Effector memory CD4-positive, alpha-beta T cell (primary cell): ENCODE data around the gene PYGM.

Source experiments
- DNase-seq, 3 donors: peaks; one replicate each; pipeline ENCODE4 v3.0.0-alpha.2; 2020
- H3K27ac ChIP-seq: 2 replicates; pipeline ENCODE4 v1.7.0; 2013; ENCODE audit warnings: mild to moderate bottlenecking, low read length, moderate library complexity; ENCODE audit not compliant: insufficient read depth, poor library complexity, severe bottlenecking
- H3K27me3 ChIP-seq: replicated peaks from 2 replicates; pipeline ENCODE4 v1.7.0; 2013; ENCODE audit warnings: mild to moderate bottlenecking, low read length; ENCODE audit not compliant: insufficient read depth, control insufficient read depth, poor library complexity, severe bottlenecking
- H3K36me3 ChIP-seq: 2 replicates; pipeline ENCODE4 v1.7.0; 2013; ENCODE audit warnings: mild to moderate bottlenecking, low read length, moderate library complexity; ENCODE audit not compliant: control insufficient read depth, insufficient read depth
- H3K4me1 ChIP-seq: 2 replicates; pipeline ENCODE4 v1.7.0; 2013; ENCODE audit warnings: low read length, mild to moderate bottlenecking; ENCODE audit not compliant: control insufficient read depth, insufficient read depth, poor library complexity, severe bottlenecking
- H3K4me3 ChIP-seq: 2 replicates; pipeline ENCODE4 v1.7.0; 2013; ENCODE audit warnings: low read length, low read depth, mild to moderate bottlenecking; ENCODE audit not compliant: insufficient read depth, poor library complexity, severe bottlenecking
- H3K9me3 ChIP-seq: 2 replicates; pipeline ENCODE4 v1.7.0; 2013; ENCODE audit warnings: mild to moderate bottlenecking, low read length, moderate library complexity; ENCODE audit not compliant: control insufficient read depth

Gene PYGM

DNA sequence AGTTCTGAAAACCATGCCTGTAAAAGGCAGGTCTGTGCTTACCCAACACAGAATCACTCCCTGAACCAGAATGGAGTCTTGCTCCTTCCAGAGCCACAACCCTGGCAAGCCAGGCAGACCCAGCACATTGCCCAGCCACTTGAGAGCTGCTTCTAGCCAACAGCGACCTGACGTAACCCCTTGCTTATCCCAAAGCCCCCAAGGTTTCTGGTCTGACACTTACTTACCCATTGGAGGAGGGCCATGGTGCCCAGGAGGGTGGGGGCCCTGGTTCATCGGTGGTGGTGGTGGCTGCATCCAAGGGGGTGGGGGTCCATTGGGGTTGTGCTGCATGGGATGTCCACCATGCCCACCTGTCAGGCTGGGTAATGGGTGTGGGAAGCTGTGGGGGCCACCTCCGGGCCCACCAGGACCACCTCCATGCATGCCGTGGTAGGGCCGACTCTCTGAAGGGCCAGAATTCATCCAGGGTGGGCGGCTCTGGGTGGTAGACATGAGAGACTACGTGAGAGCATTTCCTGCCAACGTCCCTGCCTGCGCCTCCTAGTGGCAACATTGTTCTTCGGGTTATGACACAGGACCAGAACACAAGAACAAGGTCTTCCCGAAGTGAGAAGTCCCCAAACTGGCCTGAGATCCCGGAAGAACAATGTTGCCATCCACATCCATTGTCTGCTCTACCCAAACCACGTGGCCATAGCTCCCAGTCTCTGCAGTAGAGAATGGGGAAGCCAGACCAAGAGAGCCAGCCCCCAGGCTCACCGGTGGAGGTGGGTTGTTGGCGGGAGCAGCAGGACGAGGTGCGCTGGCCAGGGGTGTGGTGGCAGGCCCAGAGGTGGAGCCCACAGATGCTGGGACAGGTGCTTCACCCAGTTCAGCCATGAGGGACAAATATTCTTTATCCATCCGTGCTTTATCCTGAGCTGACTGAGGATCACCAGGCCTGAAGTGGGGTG is 7.8 kb upstream of the PYGM start:
- Histone ChIP-seq H3K27ac (peak overlapping the region; percentile 41), H3K4me1 (peaks cover 61% of the 10 kb centered on the region), H3K27me3 (no peaks in the 10 kb centered on the region), H3K4me3 (no peak overlapping the region), H3K36me3 (peaks cover 84% of the 10 kb centered on the region), H3K9me3 (no peaks in the 10 kb centered on the region)
- DNase-seq, result peak; percentile 57 to 77 (median 63)

DNA sequence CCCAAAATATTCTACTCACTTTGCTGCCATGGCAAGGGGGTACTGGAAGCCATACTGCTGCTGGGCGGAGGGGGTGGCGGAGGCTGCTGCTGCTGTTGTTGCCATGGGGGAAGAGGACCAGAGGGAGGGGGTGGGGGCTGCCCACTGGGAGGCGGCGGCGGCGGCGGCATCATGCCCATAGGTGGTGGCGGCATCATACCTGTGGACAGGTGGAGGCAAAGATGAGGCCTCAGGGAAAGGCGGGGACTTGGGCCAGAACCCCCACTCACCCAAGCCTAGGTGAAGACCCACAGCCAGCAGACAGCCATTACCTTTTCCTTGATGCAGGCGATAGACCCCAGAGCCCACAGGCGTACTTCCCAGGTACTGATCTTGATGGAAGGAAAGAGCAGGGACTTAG is 7.1 kb upstream of the PYGM start:
- H3K9me3 ChIP-seq, result no peaks in the 10 kb centered on the region
- peak overlapping the region; percentile 41 for H3K27ac ChIP-seq
- H3K4me1 ChIP-seq, result peaks cover 66% of the 10 kb centered on the region
- peaks cover 82% of the 10 kb centered on the region for H3K36me3 ChIP-seq
- no peak overlapping the region for H3K4me3 ChIP-seq
- DNase-seq, result no peak
- H3K27me3 ChIP-seq, result no peaks in the 10 kb centered on the region

DNA sequence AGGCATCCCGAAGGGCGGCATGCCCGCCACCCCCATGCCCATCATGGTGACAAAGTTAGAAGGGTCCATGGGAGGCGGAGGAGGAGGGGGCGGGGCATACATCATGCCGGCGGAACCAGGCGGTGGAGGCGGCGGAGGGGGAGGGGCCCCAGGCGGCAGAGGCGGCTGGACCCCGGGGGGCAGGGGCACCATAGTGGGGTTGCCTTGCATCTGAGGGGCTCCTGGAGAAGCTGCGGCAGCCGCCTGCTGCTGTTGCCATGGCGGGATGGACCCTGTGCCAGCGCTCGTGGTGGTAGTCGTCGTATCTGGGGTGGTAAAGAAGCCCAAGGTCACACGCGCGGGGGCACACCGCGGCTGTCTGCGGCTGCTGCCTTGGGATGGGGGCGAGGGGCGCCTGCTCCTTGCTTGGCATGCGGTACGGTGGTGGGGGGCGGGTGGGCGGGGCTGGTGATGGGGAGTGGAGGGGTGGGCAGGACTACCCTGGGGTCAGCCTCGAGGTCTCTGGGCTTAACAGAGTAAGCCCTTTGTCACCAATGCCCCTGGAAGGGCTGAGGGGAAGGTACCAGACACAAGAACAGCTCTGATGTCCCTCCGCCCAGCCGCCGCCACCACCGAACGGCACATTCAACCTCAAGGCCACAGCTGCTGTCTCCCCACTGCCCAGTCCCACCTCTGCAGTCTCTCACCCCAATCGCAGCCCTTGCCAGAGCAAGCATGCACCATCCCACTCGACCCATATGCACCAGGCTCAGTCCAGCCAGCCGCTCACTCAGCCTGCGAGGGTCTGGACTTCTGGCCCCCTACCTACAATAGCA is 6.3 kb upstream of the PYGM start:
- Histone ChIP-seq H3K27me3 (no peaks in the 10 kb centered on the region), H3K9me3 (no peaks in the 10 kb centered on the region), H3K4me1 (peaks cover 66% of the 10 kb centered on the region), H3K36me3 (peaks cover 74% of the 10 kb centered on the region), H3K27ac (no peak overlapping the region), H3K4me3 (no peak overlapping the region)
- no peak for DNase-seq

DNA sequence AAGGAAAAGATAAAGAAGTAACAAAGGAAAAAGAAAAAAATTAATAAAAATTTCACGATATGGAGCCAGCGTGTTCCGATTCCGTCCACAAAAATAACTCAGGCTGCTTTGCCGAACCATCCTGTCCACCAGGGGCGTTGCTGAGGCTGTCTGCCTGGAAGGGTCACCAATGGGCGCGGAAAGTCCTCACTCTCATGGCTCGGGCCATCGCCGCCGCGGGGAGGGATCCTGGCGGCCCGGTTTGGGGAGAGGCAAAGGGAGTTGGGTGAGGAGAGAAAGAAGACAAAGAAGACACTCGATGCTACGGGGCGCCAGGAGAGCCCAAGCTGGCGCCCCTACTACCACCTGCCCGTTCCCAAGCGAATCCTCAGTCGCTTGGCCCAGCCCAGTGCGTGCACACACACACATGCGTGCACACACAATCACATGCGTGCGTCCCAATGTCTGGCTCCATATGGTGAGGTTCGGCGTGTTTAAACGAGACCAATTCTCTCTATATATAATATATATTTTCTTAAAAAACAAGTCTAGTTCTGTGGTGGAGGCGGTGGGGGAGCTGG is 5.6 kb upstream of the PYGM start:
- Histone ChIP-seq H3K9me3 (no peaks in the 10 kb centered on the region), H3K4me1 (peaks cover 73% of the 10 kb centered on the region), H3K4me3 (peak overlapping the region; percentile 31), H3K36me3 (peaks cover 67% of the 10 kb centered on the region), H3K27me3 (no peaks in the 10 kb centered on the region), H3K27ac (peak overlapping the region; percentile 51)
- no peak for DNase-seq

DNA sequence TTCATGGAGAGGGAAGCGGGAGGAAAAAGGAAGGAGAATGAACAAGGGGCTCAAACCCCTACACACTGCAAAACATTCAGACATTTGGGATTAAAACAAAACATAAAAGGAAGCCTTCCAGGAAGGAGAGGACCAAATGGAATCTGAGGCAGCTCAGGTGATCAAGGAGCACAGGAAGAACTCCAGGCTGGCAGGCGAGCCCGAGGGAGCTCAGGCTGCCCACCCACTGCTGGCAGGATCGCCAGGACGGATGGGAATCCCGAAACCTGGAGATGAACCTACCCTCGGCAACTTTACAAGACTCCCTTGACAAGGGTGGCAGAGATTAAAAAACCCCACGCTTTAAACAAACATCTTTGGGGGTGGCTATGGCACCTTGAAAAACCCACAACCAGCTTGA is 5.0 kb upstream of the PYGM start:
- H3K27ac ChIP-seq, result peak overlapping the region; percentile 51

DNA sequence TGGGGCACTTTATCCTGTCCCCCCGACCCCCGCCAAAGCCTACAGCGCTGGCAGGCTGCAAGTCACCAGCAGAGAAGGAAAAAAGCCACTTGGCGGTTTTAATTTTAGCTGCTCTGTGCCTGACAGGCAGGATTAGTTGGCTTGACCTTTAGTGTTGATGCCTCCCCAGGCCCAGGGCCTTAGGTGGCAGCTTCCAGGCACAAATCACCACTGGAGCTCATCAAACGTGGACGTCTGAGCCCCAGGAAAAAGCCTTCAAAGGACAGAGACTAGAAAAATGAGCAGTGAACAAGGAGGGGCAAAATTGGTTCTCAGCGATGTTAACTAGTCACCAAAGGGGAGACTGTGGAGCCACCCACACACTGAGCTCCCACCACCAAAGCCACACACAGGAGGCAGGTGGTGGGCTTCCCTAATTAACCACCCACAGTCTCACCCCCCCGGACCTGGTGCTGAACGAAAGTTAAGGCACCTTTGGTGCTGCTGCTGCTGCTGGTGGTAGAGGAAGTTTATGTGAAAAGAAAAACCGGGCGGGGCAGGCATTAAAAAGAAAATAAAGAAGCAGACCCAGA is 4.4 kb upstream of the PYGM start:
- Histone ChIP-seq H3K4me1 (peaks cover 83% of the 10 kb centered on the region), H3K36me3 (peaks cover 54% of the 10 kb centered on the region), H3K4me3 (peak overlapping the region; percentile 31), H3K27ac (peak overlapping the region; percentile 51), H3K27me3 (no peaks in the 10 kb centered on the region), H3K9me3 (no peaks in the 10 kb centered on the region)
- DNase-seq, result peak; percentile 24 to 61 (median 31)

More for the DNA sequence above, 5.0 kb upstream of the PYGM start:
- Histone ChIP-seq H3K4me3 (peak overlapping the region; percentile 31), H3K36me3 (peaks cover 61% of the 10 kb centered on the region), H3K9me3 (no peaks in the 10 kb centered on the region), H3K27me3 (no peaks in the 10 kb centered on the region), H3K4me1 (peaks cover 79% of the 10 kb centered on the region)
- DNase-seq, result no peak

DNA sequence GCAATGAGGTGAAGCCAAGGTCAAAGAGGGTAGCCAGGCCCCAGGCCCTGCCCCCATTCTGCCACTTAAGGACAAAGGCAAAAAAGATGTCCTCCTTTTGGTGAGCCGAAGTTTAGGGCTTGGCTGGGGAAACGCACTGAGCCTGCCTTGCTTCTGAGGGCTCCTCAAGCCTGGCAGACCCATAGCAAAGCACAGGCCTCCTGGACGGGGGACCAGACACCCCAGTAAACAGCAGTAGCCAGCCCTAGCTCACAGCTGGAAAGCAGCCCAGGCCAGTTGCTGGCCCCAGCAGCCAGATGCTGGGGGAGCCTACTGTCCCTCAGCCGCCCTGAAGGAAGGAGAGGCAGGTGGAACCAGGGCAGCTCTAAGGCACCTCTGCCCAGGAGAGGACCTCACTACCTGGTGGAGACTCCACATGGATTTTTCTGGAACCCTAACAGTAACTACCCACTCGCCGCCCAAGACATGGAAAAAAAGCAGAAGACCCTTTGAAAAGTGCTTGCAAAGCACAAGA is 3.8 kb upstream of the PYGM start:
- Histone ChIP-seq H3K27ac (peak overlapping the region; percentile 51), H3K9me3 (no peaks in the 10 kb centered on the region), H3K36me3 (peaks cover 49% of the 10 kb centered on the region), H3K4me1 (peaks cover 83% of the 10 kb centered on the region), H3K4me3 (no peak overlapping the region), H3K27me3 (no peaks in the 10 kb centered on the region)
- no peak for DNase-seq

DNA sequence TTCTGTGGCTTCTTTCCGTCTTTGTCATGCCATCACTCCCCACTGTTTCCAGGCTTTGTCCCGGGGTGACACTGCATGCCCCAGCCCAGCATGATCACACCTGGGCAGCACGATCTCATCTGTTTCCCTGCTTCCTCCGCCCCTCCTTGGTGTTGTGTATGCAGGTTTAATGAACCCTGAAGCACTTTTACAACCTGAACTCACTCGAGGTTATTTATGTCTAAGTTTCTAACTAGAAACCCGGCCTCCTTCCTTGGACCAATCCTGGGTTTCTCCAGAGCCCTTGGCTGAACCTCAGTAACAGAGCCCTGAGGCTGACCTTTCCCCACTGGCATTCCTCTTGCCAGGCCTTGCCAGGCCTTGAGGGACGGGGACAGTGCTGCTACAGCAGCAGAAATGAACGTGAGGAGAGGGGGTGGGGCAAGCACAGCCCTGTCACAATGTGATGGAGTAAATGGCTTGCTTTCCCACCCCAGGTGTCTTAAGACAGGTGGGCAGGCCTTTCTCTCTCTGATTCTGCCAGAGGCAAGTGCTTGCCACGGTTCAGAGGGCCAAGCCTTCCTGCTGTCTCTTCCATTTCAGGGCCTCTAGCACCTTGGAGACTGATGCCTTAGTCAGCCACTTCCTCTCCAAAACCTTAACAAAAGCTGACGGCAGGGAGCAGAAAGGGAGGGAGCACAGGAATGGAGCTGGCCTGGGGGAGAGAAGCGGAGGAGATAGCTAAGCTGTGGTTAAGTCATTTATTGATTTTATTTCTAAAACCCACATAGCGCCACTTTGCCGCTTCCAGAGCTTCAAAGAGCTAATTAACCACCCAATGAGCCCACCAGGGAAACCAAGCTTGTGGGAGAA is 3.1 kb upstream of the PYGM start:
- Histone ChIP-seq H3K4me1 (peaks cover 77% of the 10 kb centered on the region), H3K27me3 (no peaks in the 10 kb centered on the region), H3K4me3 (no peak overlapping the region), H3K36me3 (peaks cover 42% of the 10 kb centered on the region), H3K27ac (peak overlapping the region; percentile 48), H3K9me3 (no peaks in the 10 kb centered on the region)
- DNase-seq, result no peak

DNA sequence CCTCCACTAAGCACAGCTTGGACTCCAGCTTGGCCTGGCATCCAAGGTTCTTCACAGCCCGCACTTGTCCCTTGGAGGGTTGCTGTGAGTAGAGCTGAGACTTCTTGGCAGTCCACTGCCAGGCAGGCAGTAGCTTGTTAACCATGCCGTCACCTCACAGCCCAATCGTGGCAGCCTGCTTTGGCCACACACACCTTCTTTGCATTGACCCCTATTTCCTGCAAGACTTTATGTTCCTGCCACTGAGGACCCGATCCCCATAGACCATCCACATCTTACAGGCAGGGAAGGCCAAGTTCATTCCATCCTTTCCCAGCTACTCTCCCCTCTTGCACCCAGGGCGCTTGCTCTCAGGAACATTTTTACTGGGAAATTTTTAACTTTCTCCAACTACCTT is 2.5 kb upstream of the PYGM start:
- Histone ChIP-seq H3K36me3 (peaks cover 36% of the 10 kb centered on the region), H3K27me3 (no peaks in the 10 kb centered on the region), H3K4me3 (no peak overlapping the region), H3K9me3 (no peaks in the 10 kb centered on the region), H3K4me1 (peaks cover 71% of the 10 kb centered on the region), H3K27ac (no peak overlapping the region)
- DNase-seq, result no peak
